Upper lobe of left lung (tissue), 6 donors: Measurements from ENCODE around the gene FOXP2. TPM values are rescaled to one million over a fixed set of nuclear protein-coding genes. Genes with fewer than 3 reads are reported as not detected.

Experiments
- ATAC-seq, 2 donors: fragments of 200-7000 bp; cut with Tn5 transposase; one replicate each; pipeline ENCODE4 v1.9.1; 2022; ENCODE audit warnings: mild to moderate bottlenecking in 2 of 2, moderate library complexity in 2 of 2; ENCODE audit not compliant: low FRiP score in 2 of 2
- DNase-seq, 2 donors: peaks; one replicate each; pipeline ENCODE4 v3.0.0-alpha.2; 2019 to 2020
- H3K27ac ChIP-seq, 4 donors: fragments of 200-600 bp; sonication (generic); one replicate each; pipeline ENCODE4 v1.5.1; 2016 to 2019
- H3K27me3 ChIP-seq, 4 donors: fragments of 200-600 bp; sonication (generic); one replicate each; pipeline ENCODE4 v1.5.1; 2017 to 2019
- H3K36me3 ChIP-seq, 4 donors: fragments of 200-600 bp; sonication (generic); one replicate each; pipeline ENCODE4 v1.5.1; 2016 to 2019
- H3K4me1 ChIP-seq, 4 donors: fragments of 200-600 bp; sonication (generic); one replicate each; pipeline ENCODE4 v1.5.1; 2018 to 2019
- H3K4me3 ChIP-seq, 4 donors: fragments of 200-600 bp; sonication (generic); one replicate each; pipeline ENCODE4 v1.5.1; 2017 to 2019; ENCODE audit warnings: mild to moderate bottlenecking in 2 of 4, moderate library complexity in 1 of 4
- H3K9me3 ChIP-seq, 4 donors: fragments of 200-600 bp; sonication (generic); one replicate each; pipeline ENCODE4 v1.5.1; 2018 to 2019
- EP300 ChIP-seq, 4 donors: sonication (generic); formaldehyde crosslinking; IDR thresholded peaks; one replicate each; pipeline ENCODE4 v1.5.1; 2017; ENCODE audit warnings: antibody characterized with exemption in 4 of 4, control low read depth in 2 of 4
- POLR2A ChIP-seq, 4 donors: fragments of 450-650 bp; IDR thresholded peaks; one replicate each; pipeline ENCODE4 v1.5.1; 2016 to 2017; ENCODE audit warnings: antibody characterized with exemption in 4 of 4, mild to moderate bottlenecking in 2 of 4
- POLR2AphosphoS5 ChIP-seq, 2 donors: sonication (generic); formaldehyde crosslinking; IDR thresholded peaks; one replicate each; pipeline ENCODE4 v1.5.1; 2017; ENCODE audit warnings: antibody characterized with exemption in 2 of 2
- WGBS, 2 donors: methylation state at CpG; one replicate each; pipeline ENCODE4 v1.1.5; 2017 to 2018; 5-methylcytosine and 5-hydroxymethylcytosine counted together
- total RNA-seq, 6 donors: library from RNA; depleted of rRNA in 4 of 6; stranded (reverse); fragments of >200 nt in 4 of 6; gene quantifications; one replicate each; pipeline versions ENCODE4 v1.1.0 to v1.2.1, GENCODE V29; 2016 to 2021
- TF ChIP-seq, protein P1 (sequence below), 6 experiments: fragments of 450-650 bp in 4 of 6; fragments of 200-600 bp in 2 of 6; sonication (generic) in 2 of 6; IDR thresholded peaks; one replicate each; pipeline ENCODE4 v1.5.1; 2016 to 2019; ENCODE audit warnings: antibody characterized with exemption in 6 of 6
- donor health status: DM: no; HTN: no; CAD: no; lungs with moderate emphysema.
- donor health status: DM: no; HTN: yes; CAD: no; lungs with severe emphysema.

Gene FOXP2
- total RNA-seq, 6 donors from 2014 or later, result 3.4 to 24.1 (median 7.3) TPM

DNA sequence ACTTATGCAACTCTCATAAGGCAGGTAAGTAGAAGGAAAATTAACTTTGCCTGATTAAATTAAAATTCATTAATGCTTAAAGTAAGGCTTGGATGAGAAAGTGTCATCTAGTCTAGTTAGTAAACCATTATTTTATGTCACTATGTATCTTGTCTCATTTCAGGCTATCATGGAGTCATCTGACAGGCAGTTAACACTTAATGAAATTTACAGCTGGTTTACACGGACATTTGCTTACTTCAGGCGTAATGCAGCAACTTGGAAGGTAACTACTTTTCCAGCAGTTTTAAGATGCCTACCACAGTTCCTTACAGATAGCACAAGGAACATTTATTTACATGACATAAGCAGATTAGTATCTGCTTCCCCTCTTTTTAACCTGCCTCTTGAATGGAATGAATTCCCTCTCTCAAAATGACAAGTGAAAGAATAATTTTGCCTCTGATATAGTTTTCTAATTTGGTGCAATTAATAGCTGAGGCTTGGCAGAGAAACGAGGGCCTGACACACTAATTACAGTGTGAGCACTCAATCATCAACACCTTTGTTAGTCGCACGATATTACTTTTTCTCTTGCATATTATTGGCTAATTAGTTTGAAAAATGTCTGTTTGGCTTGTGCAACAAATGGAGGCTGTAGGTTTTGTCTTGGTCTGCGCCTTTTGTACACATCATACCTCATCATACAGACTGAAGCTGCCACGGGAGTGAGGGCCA is 245.0 kb downstream of the FOXP2 start:
- DNase-seq, result no peak

DNA sequence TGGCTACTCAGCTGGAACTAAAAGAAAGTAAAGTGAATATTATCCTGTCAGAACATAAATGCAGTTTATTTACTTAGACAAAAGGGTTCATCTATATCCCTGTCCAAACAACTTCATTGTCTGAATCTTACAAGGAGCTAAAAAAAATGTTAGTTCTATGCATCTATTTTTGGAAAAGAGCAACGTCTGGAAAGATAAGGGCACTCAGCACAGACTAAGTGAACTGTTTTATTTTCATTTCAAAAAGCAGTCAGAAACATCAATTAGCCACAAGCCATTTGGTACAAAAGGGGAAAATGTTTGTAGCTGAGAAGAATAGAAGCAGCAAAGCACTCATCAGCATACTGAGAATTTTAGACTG is 245.5 kb downstream of the FOXP2 start:
- TF ChIP-seq POLR2A (IDR thresholded peaks at IDR 0.05), result no peak
- TF ChIP-seq EP300 (IDR thresholded peaks at IDR 0.05), result no peak
- no peak for TF ChIP-seq POLR2AphosphoS5 (IDR thresholded peaks at IDR 0.05)
- TF ChIP-seq, protein P1, sequence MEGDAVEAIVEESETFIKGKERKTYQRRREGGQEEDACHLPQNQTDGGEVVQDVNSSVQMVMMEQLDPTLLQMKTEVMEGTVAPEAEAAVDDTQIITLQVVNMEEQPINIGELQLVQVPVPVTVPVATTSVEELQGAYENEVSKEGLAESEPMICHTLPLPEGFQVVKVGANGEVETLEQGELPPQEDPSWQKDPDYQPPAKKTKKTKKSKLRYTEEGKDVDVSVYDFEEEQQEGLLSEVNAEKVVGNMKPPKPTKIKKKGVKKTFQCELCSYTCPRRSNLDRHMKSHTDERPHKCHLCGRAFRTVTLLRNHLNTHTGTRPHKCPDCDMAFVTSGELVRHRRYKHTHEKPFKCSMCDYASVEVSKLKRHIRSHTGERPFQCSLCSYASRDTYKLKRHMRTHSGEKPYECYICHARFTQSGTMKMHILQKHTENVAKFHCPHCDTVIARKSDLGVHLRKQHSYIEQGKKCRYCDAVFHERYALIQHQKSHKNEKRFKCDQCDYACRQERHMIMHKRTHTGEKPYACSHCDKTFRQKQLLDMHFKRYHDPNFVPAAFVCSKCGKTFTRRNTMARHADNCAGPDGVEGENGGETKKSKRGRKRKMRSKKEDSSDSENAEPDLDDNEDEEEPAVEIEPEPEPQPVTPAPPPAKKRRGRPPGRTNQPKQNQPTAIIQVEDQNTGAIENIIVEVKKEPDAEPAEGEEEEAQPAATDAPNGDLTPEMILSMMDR (IDR thresholded peaks at IDR 0.05), result no peak
- no peaks in the 10 kb centered on the region for H3K9me3 ChIP-seq
- WGBS, 2 donors, result 4 to 15% methylated on average over 1 of the region's 1 CpG
- no peak overlapping the region for H3K4me3 ChIP-seq
- H3K4me1 ChIP-seq, result no peaks in the 10 kb centered on the region
- DNase-seq (no peak), ATAC-seq (no peak)
- no peaks in the 10 kb centered on the region for H3K27me3 ChIP-seq
- no peak overlapping the region for H3K27ac ChIP-seq
- H3K36me3 ChIP-seq, result no peaks in the 10 kb centered on the region

More for the DNA sequence above, 245.0 kb downstream of the FOXP2 start:
- no peak overlapping the region for H3K4me3 ChIP-seq
- no peaks in the 10 kb centered on the region for H3K9me3 ChIP-seq
- no peaks in the 10 kb centered on the region for H3K27me3 ChIP-seq
- WGBS, 2 donors, result 59 to 66% methylated on average over 7 of the region's 7 CpGs
- H3K27ac ChIP-seq, result no peak overlapping the region
- no peak for ATAC-seq
- H3K36me3 ChIP-seq, result no peaks in the 10 kb centered on the region
- H3K4me1 ChIP-seq, result no peaks in the 10 kb centered on the region
- no peak for TF ChIP-seq EP300 (IDR thresholded peaks at IDR 0.05)
- TF ChIP-seq POLR2A (IDR thresholded peaks at IDR 0.05), result no peak
- TF ChIP-seq, protein P1 (IDR thresholded peaks at IDR 0.05), result no peak
- no peak for TF ChIP-seq POLR2AphosphoS5 (IDR thresholded peaks at IDR 0.05)

DNA sequence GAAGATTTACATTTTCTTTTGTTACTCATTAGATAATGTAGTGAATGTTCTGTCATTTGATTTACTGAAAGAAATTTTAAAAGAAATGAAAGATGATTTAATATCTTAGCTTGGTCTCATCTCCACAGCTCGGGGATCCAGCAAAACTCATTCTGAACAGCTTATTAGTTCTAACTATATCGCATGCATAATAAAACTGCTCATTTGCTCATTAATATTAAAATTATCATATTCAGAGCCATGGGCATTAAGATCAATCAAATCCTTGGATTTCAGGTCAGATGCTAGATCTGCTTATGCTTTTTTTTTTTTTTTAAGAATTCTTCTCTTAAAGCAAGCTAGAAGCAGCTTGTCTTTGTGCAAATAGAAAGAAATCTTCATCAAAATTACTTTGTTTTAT is 246.1 kb downstream of the FOXP2 start:
- no peak overlapping the region for H3K27ac ChIP-seq
- 92 to 94% methylated on average over 2 of the region's 2 CpGs for WGBS, 2 donors
- H3K4me1 ChIP-seq, result no peaks in the 10 kb centered on the region
- no peaks in the 10 kb centered on the region for H3K36me3 ChIP-seq
- ATAC-seq (no peak), DNase-seq (no peak)
- no peak overlapping the region for H3K4me3 ChIP-seq
- TF ChIP-seq POLR2AphosphoS5 (IDR thresholded peaks at IDR 0.05) (no peak), EP300 (IDR thresholded peaks at IDR 0.05) (no peak), POLR2A (IDR thresholded peaks at IDR 0.05) (no peak)
- TF ChIP-seq, protein P1 (IDR thresholded peaks at IDR 0.05), result no peak
- H3K9me3 ChIP-seq, result no peaks in the 10 kb centered on the region
- H3K27me3 ChIP-seq, result no peaks in the 10 kb centered on the region

DNA sequence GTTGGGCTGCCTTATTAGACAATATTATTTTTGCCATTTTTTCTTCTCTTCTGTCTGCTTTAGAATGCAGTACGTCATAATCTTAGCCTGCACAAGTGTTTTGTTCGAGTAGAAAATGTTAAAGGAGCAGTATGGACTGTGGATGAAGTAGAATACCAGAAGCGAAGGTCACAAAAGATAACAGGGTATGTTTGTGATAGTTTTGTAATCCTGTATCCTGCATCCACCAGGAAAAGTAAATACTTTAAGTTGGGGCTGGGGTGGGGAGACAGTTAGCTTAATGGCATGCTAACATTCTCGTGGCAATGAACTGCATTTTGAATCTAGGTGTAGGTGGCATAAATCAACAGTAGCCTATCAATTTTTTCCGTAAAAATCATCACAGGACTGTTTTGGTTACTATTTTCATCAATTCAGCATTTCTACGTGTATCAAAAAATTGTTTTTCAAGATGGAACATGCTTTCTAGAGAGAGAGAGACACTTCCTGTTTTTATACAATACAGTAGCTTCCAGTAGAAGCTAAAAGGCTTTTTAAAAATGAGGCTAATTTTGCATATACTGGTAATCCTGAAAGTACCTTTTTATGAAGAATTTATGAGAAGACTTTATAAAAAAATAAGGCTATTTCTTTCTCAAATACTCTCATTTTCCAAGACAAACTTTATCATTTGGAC is 247.5 kb downstream of the FOXP2 start:
- no peak for ATAC-seq
- no peak for DNase-seq
- 66 to 68% methylated on average over 6 of the region's 6 CpGs for WGBS, 2 donors

More for the DNA sequence above, 247.5 kb downstream of the FOXP2 start:
- Histone ChIP-seq H3K4me1 (no peaks in the 10 kb centered on the region), H3K9me3 (no peaks in the 10 kb centered on the region), H3K27ac (no peak overlapping the region), H3K4me3 (no peak overlapping the region), H3K36me3 (no peaks in the 10 kb centered on the region), H3K27me3 (no peaks in the 10 kb centered on the region)
- TF ChIP-seq, protein P1 (IDR thresholded peaks at IDR 0.05), result no peak
- TF ChIP-seq POLR2A (IDR thresholded peaks at IDR 0.05), result no peak
- no peak for TF ChIP-seq EP300 (IDR thresholded peaks at IDR 0.05)
- no peak for TF ChIP-seq POLR2AphosphoS5 (IDR thresholded peaks at IDR 0.05)
